Activated T-helper 1 cell treated with anti-CD3 and anti-CD28 coated beads, Interleukin-2, amount 50 U/mL, for 16 hours (primary cell): ENCODE data around the gene C6orf62.
"Not testable (repeated sequence)": the region's sequence is repeated elsewhere in the genome, so short reads cannot be mapped to it uniquely, and the experiment has no call there.

ENCODE experiments used
- DNase-seq, 2 donors: peaks; one replicate each; pipeline ENCODE4 v3.0.0-alpha.2; 2020; ENCODE audit warnings: low read depth in 1 of 2, low spot score in 1 of 2

Gene C6orf62

GRCh38 chr6:24719125-24719971 is at the start of gene C6orf62:
C6orf62 (minus strand) TSS chr6:24719154; CDS start chr6:24718668, 486 bp downstream.
- DNase-seq, result peak; percentile 10 to 35

DNA sequence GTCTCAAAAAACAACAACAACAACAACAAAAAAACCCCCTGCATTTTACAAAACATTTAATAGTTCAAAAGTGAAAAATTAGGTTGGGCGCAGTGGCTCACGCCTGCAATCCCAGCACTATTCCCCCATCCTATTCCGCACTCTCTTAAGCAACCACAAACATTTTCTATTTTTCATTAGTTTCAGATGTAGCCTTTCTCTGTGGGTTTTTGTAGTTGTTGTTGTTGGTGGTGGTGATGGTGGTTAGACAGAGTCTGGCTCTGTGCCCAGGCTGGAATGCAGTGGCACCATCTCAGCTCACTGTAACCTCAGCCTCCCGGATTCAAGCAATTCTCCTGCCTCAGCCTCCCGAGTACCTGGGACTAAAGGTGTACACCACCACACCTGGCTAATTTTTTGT is 49.4 kb upstream of the C6orf62 start:
- DNase-seq, result no peak

- no peak for DNase-seq
Measured at GRCh38 chr6:24766680-24767462, 47.9 kb upstream of the C6orf62 start.

DNA sequence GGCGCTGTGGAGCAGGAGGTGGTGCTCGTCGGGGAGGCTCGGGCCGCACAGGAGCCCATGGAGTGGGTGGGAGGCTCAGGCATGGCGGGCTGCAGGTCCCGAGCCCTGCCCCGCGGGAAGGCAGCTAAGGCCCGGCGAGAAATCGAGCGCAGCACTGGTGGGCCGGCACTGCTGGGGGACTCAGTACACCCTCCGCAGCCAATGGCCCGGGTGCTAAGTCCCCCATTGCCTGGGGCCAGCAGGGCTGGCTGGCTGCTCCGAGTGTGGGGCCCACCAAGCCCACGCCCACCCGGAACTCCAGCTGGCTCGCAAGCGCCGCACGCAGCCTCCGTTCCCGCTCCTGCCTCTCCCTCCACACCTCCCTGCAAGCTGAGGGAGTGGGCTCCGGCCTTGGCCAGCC is 47.0 kb upstream of the C6orf62 start:
- not testable (repeated sequence) for DNase-seq

DNA sequence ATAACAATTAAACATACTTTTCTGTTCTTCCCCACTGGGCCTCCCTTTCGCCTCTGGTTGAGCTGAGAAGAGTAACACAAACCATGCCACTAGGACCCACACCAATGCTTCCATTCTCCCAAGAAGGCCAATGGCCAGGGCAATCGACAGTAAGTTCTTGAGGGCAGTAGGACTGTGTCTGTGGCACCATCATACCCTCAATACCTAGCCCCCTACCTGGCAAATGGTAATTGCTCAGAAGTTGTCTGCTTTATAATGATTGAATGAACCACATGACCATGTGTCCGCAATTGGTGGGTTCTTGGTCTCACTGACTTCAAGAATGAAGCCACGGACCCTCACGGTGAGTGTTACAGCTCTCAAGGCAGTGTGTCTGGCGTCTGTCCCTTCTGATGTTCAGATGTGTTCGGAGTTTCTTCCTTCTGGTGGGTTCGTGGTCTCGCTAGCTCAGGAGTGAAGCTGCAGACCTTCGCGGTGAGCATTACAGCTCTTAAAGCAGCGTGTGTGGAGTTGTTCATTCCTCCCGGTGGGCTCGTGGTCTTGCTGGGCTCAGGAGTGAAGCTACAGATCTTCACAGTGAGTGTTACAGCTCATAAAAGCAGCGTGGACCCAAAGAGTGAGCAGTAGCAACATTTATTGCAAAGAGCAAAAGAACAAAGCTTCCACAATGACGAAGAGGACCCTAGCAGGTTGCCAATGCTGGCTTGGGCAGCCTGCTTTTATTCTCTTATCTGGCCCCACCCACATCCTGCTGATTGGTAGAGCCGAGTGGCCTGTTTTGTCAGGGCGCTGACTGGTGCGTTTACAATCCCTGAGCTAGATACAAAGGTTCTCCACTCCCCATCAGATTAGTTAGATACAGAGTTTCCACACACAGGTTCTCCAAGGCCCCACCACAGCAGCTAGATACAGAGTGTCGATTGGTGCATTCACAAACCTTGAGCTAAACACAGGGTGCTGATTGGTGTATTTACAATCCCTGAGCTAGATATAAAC is 46.2 kb upstream of the C6orf62 start:
- DNase-seq, result not testable (repeated sequence)

DNA sequence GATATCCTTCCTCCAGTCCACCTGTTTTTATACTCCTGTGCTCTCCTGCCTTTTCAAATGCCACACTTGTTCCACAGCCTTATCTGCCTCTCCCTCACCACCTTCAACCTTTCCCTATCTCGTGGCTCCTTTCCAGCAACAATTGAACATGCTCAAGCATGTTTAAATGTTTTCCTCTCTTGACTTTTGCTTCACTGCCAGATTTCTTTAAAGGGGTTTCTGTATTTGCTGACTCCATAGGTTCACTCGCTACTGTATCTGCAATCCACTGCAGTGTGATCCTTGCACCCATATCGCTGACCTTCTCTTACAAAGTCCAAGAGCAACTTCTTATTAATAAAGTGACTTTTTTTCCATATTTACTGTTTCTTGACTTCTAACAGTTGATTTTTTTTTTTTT is 44.6 kb upstream of the C6orf62 start:
- DNase-seq, result no peak

DNA sequence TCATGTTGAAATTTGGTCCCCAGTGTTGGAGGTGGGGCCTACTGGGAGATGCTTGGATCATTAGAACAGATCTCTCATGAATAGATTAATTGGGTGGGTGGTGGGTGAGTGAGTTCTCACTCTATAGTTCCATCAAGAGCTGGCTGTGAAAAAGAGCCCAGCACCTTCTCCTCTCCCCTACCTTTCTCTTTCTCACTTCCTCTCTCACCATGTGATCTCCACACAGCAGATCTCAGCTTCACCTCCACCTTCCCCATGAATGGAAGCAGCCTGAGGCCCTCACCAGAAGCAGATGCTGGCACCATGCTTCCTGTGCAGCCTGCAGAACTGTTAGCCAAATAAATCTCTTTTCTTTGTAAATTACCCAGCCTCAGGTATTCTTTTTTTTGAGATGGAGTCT is 42.9 kb upstream of the C6orf62 start:
- DNase-seq, result no peak

DNA sequence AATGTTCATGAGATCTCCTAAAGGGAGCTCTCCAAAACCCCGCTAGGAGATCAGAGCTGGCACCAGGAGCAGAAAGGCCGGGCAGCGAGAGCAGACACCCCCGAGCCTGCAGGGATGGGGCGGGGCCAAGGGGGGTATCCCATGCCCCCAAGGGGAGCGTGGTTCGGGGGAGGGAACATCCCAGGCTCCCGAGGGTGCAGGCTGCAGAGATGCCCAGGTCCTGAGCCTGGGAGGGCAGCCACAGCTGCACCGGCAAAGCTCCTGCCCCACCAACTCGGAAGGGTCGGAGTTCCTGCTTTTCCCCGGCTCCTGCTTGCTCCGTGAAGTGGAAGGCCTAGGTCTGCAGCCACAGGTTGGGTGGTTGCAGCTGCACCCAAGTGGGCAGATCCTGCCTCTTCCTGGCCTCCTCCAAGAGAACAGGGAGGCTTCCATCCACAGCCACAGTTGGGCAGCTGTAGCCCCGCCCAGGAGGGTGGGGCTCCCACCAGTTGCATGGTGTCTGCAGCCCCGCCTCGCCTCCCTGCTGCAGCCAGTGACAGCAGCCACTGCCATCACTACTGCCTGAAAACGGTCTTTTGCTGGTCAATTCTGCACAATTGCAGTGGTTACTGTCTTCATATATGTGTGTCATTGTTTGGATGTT is 42.4 kb upstream of the C6orf62 start:
- no peak for DNase-seq

DNA sequence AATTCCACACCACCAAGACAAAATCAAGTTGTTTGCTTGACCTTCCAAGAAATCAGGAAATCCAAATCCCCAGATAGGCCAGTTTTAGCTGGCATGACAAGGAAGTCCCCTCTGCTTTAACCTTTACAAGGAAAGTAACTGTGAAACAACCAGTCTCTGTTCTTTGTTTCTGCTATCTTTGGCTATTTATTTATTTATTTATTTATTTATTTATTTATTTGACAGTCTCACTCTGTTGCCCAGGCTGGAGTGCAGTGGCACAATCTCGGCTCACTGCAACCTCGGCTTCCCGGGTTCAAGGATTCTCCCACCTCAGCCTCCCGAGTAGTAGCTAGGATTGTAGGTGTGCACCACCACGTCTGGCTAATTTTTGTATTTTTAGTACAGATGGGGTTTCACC is 41.3 kb upstream of the C6orf62 start:
- DNase-seq, result no peak

DNA sequence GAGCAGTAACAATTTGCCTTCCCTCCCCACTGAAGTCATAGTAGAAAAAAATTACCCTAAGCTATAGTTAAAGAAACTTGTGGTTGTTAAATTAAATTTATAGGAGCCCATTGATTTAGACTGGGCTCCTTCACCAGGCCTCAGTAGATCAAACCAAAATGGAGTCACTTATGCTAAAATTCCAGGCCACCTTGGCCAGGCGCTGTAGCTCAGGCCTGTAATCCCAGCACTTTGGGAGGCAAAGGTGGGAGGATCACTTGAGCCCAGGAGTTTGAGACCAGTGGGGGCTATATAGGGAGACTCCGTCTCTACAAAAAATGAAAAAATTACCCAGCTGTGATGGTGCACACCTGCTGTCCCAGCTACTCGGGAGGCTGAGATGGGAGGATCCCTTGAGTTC is 40.8 kb upstream of the C6orf62 start:
- DNase-seq, result no peak

- DNase-seq, result no peak
Measured at GRCh38 chr6:24757611-24758010, 38.7 kb upstream of the C6orf62 start.

- DNase-seq, result no peak
Measured at GRCh38 chr6:24755279-24755678, 36.3 kb upstream of the C6orf62 start.

DNA sequence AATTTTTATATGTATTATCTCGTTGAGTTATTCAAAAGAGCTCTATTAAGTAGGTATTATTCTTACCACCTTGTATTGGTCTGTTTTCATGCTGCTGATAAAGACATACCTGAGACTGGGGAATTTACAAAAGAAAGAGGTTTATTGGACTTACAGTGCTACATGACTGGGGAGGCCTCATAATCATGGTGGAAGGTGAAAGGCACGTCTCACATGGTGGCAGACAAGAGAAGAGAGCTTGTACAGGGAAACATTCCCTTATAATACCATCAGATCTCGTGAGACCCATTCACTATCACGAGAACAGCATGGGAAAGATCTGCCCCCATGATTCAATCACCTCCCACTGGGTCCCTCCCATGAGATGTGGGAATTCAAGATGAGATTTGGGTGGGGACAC is 35.4 kb upstream of the C6orf62 start:
- DNase-seq, result not testable (repeated sequence)

DNA sequence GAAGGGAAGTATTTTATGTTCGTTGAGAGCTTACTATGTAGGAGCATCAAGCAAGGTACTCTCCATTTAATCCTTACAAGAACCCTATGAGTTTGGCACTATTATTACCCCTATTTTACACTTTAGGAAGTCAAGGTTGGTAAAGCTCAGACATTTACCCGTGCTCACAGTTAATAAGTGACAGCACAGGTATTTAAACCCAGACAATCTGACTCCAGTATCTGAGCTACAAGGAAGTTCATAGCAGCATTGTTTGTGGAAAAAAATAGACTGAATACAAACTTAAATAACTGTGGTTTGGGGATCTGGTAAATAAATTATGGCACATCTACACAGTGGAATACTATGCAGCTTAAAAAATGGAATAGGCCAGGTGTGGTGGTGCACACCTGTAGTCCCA is 34.6 kb upstream of the C6orf62 start:
- DNase-seq, result no peak

DNA sequence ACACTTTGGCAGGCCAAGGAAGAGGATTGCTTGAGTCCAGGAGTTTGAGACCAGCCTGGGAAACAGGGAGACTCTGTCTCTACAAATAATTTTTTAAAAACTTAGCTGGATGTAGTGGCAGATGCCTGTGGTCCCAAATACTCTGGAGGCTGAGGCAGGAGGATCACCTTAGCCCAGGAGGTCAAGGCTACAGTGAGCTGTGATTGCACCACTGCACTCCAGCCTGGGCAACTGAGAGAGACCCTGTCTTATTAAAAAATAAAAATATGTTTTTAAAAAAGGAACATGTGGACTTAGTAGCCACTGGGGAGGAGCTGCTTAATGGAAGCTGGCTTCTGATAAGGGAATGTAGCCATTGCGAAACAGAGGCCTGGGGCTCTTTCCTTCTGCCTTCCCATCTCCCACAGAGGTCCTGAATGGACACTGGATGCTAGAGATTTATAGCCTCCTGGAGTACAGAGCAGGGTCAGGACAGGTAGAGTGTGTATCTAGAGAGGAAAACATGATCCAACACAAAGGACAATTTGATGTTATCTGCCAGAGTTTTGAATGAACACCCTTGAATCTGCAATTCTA is 34.1 kb upstream of the C6orf62 start:
- DNase-seq, result no peak

DNA sequence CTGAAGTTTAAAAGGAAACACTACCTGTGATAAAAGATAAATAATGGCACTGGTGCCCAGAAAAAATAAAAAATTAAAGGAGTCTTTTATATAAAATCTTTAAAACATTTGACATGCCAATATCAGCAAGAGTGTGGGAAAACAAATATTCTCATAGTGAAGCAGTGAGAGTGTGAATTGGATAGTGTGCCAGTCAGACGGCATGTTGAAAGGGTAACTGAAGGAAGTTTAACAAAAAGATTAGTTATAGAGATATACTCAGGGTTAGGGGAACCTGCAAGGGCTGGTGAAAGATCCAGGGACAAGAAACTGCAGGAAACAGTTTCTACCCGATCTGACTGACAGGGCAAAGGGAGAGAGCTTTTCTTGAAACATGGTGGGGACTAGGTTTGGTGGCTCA is 33.5 kb upstream of the C6orf62 start:
- DNase-seq, result no peak

DNA sequence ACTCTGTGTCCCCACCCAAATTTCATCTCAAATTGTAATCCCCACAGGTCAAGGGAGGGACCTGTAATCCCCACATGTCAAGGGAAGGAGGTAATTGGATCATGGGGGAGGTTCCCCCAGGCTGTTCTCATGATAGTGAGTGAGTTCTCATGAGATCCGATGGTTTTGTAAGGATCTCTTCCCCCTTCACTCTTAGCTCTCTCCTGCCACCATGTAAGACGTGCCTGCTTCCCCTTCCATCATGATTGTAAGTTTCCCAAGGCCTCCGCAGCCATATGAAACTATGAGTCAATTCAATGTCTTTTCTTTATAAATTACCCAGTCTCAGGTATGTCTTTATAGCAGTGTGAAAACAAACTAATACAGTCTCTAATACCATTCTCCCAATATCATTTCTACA is 31.9 kb upstream of the C6orf62 start:
- not testable (repeated sequence) for DNase-seq

DNA sequence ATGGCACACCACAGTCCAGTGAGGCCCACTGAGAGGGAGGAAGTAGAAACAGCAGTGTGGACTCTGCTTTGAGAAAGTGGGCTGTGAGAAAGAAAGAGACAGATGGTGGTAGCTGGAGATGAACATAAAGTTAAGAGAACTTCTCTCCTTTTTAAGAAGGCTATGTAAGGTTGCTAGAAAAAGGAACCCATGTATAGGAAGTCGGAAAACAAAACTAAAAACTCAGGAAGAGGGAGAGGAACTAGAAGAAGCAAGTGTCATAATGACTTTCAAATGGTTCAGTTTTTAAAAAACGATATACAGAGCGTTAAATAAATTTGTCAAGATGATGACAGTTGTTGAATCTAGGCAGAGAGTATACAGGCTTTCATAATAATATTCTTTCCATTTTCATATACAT is 30.3 kb upstream of the C6orf62 start:
- DNase-seq, result no peak

GRCh38 chr6:24744911-24745310 is 26.0 kb upstream of the C6orf62 start:
- DNase-seq, result no peak

DNA sequence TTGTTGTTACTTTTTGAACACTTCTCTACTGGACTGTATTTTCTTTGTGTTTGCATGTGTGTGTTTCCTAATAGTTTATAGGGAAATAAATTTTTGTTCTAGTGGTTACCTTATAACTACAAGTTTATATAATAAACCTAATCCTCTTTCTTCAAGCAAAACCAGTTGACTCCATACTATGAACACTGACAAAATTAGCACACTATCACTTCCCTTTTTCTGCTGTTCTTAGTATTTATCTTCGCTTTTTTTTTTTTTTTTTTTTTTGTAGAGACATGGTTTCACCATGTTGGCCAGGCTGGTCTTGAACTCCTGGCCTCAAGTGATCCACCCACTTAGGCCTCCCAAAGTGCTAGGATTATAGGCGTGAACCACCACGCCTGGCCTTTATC is 25.0 kb upstream of the C6orf62 start:
- no peak for DNase-seq
